Stimulated activated CD4-positive, alpha-beta T cell treated with anti-CD3 and anti-CD28 coated beads, Interleukin-2, amount 100 ng/mL, for 4 hours (primary cell): ENCODE data around the gene RABGAP1.

Source experiments
- DNase-seq: peaks from one replicate; pipeline ENCODE4 v3.0.0-alpha.2; 2020; ENCODE audit warnings: low read depth

The RABGAP1 gene

GRCh38 chr9:122944960-122945888 lies 4.4 kb downstream of the RABGAP1 start:
- DNase-seq, result no peak

DNA sequence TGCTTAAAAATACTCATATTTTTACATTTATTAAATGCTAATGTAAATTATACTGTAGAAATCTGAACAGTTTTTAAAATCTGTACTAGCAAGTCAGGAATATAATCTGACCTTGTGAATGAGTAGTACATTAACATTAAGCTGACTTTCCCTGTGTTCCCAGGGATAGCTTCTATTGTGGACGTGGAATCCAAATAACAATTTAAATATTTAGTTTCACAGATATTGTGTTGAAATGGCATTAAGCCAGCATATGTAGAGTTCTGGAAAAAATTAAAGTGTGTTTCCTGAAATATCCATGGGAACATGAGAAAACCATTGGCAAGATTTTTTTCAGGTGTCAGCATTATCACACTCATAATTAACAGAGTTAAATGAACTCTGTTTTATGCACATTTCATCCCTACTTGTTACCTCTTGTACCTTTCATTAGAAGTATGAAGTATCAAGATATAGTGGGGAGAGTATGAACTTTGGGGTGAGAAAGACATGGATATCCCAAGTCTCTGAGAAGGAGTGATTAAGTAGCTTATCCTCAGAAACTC lies 5.7 kb downstream of the RABGAP1 start:
- no peak for DNase-seq

GRCh38 chr9:122948313-122948712 lies 7.5 kb downstream of the RABGAP1 start:
- no peak for DNase-seq

- DNase-seq, result no peak
These were observed 8.9 kb downstream of the RABGAP1 start for GRCh38 chr9:122949696-122950095.

DNA sequence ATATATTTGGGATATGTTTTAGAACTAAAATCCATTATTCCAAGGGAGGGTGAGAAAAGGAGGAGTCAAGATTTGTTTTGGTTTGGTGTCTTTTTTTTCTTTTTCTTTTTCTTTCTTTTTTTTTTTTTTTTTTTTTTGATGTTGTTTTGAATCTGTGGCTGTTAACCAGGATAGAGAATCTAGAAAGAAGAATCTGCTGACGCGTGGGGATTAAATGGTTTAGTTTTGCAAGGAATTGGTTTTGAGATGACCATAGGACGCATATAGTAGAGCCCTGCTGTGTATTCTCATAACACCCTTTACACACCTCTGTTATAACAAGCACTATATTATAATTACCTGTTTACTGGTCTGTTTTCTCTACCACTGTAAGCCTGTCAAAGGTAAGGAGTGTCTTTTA lies 9.4 kb downstream of the RABGAP1 start:
- DNase-seq, result no peak

GRCh38 chr9:122951056-122951455 lies 10.2 kb downstream of the RABGAP1 start:
- DNase-seq, result no peak

GRCh38 chr9:122954253-122954691 lies 13.5 kb downstream of the RABGAP1 start:
- DNase-seq, result no peak

- no peak for DNase-seq
These were observed 15.1 kb downstream of the RABGAP1 start for GRCh38 chr9:122955961-122956360.

DNA sequence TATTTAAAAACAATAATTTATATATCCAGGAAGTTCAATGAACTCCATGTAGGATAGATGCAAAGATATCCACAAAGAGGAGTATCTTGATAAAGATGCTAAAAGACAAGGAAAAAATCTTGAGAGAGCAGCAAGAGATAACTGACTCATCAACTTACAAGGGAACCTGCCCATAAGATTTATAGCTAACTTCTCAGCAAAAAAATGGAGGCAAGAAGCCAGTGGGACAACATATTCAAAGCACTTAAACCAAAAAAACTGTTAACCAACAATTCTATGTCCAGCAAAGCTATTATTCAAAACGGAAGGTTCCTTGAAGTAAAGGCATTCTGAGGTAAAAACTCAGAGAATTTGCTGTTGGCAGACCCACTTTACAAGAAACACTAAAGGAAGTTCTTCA lies 20.3 kb downstream of the RABGAP1 start:
- DNase-seq, result no peak

DNA sequence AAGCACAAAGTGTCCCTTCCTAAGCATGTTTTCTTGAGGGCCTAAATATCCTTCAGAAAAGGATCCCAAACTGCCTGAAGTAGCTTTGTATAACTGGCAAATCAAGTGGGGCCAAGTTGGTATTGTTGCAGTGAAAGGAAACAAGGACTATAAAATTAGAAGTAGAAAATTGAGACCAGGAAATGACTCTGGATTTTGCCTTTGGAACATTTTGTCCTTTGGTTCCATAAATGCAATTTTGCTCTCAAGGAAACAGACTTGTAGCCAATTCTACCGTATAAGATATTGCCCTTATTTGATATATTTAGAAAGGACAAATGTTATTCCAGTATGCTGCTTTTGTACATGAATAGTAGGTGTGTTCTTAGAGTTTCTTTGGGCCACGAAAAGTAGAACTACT lies 34.4 kb downstream of the RABGAP1 start:
- DNase-seq, result no peak

DNA sequence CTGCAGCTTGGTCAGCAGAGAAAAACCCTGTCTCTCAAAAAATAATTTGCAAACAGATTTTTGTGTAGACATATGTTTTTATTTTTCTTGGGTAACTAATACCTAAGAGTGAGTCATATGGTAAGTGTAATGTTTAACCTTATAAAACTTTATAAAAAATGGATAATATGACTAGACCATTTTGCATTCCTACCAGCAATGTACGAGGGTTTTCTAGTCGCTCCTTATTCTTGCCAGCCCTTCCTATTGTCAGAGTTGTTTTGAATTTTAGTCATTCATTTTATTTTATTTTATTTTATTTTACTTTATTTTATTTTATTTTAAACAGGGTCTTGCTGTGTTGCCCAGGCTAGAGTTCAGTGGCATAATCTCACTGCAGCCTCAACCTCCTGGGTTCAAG lies 37.8 kb downstream of the RABGAP1 start:
- DNase-seq, result no peak

GRCh38 chr9:122986010-122986409 lies 45.2 kb downstream of the RABGAP1 start:
- no peak for DNase-seq

GRCh38 chr9:122988141-122988540 lies 47.3 kb downstream of the RABGAP1 start:
- DNase-seq, result no peak

- no peak for DNase-seq
These were observed 48.3 kb downstream of the RABGAP1 start for GRCh38 chr9:122988920-122989621.

- DNase-seq, result peak; percentile 49
These were observed 50.6 kb downstream of the RABGAP1 start for GRCh38 chr9:122991370-122991830.

GRCh38 chr9:122996586-122996985 lies 55.8 kb downstream of the RABGAP1 start:
- DNase-seq, result no peak

GRCh38 chr9:122998448-122998847 lies 57.6 kb downstream of the RABGAP1 start:
- DNase-seq, result no peak

GRCh38 chr9:123000371-123001068 lies 59.7 kb downstream of the RABGAP1 start:
- DNase-seq, result no peak

DNA sequence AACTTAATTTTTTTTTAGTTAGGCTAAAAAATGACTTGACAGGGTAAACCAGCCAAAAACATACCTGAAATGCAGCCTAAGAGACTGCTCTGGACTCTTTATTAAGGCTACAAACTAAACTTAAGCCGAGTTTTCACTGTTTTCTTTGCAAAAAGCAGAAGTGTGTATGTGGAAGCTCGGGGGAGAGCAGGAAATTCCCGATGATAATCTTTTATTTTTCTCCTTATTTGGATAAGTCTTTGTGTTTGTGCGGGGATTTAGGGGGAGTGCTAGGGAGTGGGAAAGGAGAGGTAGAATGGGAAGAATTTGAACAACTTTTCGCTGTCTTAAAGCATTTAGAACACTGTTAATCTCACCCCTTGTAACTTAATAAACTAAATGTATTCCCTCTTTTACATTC lies 61.9 kb downstream of the RABGAP1 start:
- DNase-seq, result no peak

DNA sequence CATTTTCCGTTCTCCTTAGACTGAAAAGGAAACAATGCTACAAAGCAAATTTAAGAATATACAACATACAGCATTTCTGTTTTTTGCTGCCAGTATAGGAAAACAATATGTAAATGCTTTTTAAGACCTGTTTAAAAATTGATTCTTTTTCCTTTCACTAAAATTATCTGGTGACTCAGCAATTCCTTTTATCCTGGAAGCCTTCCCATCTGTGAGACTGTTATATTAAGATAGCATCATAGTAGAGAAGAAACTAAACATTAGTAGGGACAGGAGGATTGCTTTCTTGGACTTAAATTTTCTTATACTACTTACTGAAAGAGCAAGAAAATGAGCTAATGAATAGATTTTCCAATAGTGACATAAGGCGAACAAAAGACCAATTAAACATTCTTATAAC lies 62.6 kb downstream of the RABGAP1 start:
- no peak for DNase-seq

DNA sequence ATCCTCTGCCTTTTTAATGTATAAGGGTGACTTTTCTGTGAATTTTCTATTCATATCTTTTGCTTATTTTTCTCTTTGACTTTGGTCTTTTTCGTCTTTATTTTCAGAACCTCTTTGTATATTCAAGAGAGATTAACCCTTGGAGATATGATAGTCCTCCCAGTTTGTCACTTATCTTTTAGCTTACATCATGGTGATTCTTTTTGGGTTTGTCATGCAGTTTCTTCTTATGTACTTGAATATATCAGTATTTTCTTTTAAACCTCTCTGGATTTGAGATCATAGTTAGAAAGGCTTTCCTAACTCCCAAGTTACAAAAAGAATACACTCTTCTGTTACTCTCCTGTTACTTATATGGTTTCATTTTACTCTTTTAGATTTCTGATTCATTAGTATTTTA lies 65.1 kb downstream of the RABGAP1 start:
- DNase-seq, result no peak

DNA sequence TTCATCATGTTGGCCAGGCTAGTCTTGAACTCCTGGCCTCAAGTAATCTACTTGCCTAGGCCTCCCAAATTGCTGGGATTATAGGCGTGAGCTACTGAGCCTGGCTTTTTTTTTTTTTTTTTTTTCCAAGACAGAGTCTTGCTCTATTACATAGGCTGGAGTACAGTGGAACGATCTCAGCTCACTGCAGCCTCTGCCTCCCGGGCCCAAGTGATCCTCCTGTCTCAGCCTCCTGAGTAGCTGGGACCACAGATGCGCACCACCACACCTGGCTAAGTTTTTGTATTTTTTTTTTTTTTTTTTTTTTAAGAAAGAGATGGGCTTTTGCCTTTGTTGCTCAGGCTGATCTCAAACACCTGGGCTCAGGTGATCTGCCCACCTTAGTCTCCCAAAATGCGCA lies 66.4 kb downstream of the RABGAP1 start:
- DNase-seq, result no peak
